ENCODE data around the gene CELSR1.

DNA sequence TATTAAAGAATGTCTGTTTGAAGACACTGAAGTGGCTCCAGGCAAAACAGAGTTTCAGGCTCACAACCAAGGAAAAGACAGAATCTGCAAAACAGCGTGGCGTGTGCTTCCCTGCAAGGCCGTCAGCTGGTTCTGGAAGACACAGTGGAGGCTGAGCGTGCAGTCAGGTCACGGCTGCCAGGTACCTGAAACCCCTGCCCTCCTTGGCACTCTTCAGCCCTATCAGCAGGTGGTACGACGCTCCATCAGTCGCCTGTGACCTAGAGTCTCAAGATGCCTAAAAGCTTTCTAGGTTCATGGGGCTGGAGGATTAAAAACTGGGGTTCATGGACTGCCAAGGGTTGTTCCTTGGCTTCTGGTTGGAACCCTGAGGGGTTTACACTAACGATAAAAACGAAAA is 136.1 kb downstream of the CELSR1 start:
- TF ChIP-seq POLR2A (IDR thresholded peaks at IDR 0.05) = no peak
- TF ChIP-seq, protein P1, sequence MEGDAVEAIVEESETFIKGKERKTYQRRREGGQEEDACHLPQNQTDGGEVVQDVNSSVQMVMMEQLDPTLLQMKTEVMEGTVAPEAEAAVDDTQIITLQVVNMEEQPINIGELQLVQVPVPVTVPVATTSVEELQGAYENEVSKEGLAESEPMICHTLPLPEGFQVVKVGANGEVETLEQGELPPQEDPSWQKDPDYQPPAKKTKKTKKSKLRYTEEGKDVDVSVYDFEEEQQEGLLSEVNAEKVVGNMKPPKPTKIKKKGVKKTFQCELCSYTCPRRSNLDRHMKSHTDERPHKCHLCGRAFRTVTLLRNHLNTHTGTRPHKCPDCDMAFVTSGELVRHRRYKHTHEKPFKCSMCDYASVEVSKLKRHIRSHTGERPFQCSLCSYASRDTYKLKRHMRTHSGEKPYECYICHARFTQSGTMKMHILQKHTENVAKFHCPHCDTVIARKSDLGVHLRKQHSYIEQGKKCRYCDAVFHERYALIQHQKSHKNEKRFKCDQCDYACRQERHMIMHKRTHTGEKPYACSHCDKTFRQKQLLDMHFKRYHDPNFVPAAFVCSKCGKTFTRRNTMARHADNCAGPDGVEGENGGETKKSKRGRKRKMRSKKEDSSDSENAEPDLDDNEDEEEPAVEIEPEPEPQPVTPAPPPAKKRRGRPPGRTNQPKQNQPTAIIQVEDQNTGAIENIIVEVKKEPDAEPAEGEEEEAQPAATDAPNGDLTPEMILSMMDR (IDR thresholded peaks at IDR 0.05) = no peak

All from adrenal gland (tissue), 5 donors.